Brain microvascular endothelial cell (primary cell): ENCODE results near the gene CCDC40.

Source experiments
- DNase-seq: peaks from one replicate; pipeline ENCODE4 v3.0.0-alpha.2; 2020
- H3K27ac ChIP-seq: fragments of 250-450 bp; sonication (Bioruptor Pico); 2 replicates; pipeline ENCODE4 v1.5.1; 2020; ENCODE audit warnings: mild to moderate bottlenecking, moderate library complexity
- H3K27me3 ChIP-seq: fragments of 250-450 bp; sonication (Bioruptor Pico); replicated peaks from 2 replicates; pipeline ENCODE4 v1.5.1; 2020; ENCODE audit warnings: mild to moderate bottlenecking
- H3K36me3 ChIP-seq: fragments of 250-450 bp; sonication (Bioruptor Pico); replicated peaks from 2 replicates; pipeline ENCODE4 v1.5.1; 2020; ENCODE audit warnings: mild to moderate bottlenecking
- H3K4me3 ChIP-seq: 2 replicates; pipeline ENCODE4 v1.5.1; 2011; ENCODE audit warnings: low read depth, mild to moderate bottlenecking, control low read depth, low read length, moderate library complexity
- CTCF ChIP-seq: IDR thresholded peaks from 2 replicates; pipeline ENCODE4 v1.5.1; 2011; ENCODE audit warnings: low read depth, mild to moderate bottlenecking, moderate library complexity, low read length, control low read depth, inconsistent platforms; ENCODE audit errors: missing control alignments
- in situ Hi-C: cut with HindIII; loops from 2 replicates; pipeline ENCODE4 v1.10.0; 2017; ENCODE audit warnings: low sequenced_read_pairs, low pct_ligation_motif_present

Gene CCDC40

GRCh38 chr17:80023481-80024205, 12.8 kb upstream of the CCDC40 start:
- H3K27ac ChIP-seq, result no peak overlapping the region
- no peak for DNase-seq
- H3K27me3 ChIP-seq, result no peaks in the 10 kb centered on the region
- no peak for TF ChIP-seq CTCF
- no peak overlapping the region for H3K4me3 ChIP-seq
- H3K36me3 ChIP-seq, result peaks cover 2% of the 10 kb centered on the region
- in situ Hi-C loops, result no loop called here

GRCh38 chr17:80024206-80024972, 12.1 kb upstream of the CCDC40 start:
- no peak overlapping the region for H3K4me3 ChIP-seq
- H3K27ac ChIP-seq, result no peak overlapping the region
- peaks cover 2% of the 10 kb centered on the region for H3K36me3 ChIP-seq
- TF ChIP-seq CTCF, result no peak
- no peak for DNase-seq
- no peaks in the 10 kb centered on the region for H3K27me3 ChIP-seq
- in situ Hi-C loops, result no loop called here

- H3K36me3 ChIP-seq, result peaks cover 2% of the 10 kb centered on the region
- DNase-seq, result no peak
- no peak overlapping the region for H3K4me3 ChIP-seq
- H3K27ac ChIP-seq, result no peak overlapping the region
- in situ Hi-C loops, result no loop called here
- no peak for TF ChIP-seq CTCF
- H3K27me3 ChIP-seq, result no peaks in the 10 kb centered on the region
Measured at GRCh38 chr17:80025140-80025539, 11.3 kb upstream of the CCDC40 start.

- H3K27ac ChIP-seq, result no peak overlapping the region
- in situ Hi-C loops, result no loop called here
- H3K4me3 ChIP-seq, result no peak overlapping the region
- H3K27me3 ChIP-seq, result no peaks in the 10 kb centered on the region
- no peak for DNase-seq
- peaks cover 2% of the 10 kb centered on the region for H3K36me3 ChIP-seq
- no peak for TF ChIP-seq CTCF
Measured at GRCh38 chr17:80025796-80026195, 10.6 kb upstream of the CCDC40 start.

- no peak for DNase-seq
- H3K27me3 ChIP-seq, result no peaks in the 10 kb centered on the region
- in situ Hi-C loops, result no loop called here
- peaks cover 2% of the 10 kb centered on the region for H3K36me3 ChIP-seq
- H3K4me3 ChIP-seq, result no peak overlapping the region
- TF ChIP-seq CTCF, result no peak
- no peak overlapping the region for H3K27ac ChIP-seq
Measured at GRCh38 chr17:80026359-80027042, 9.9 kb upstream of the CCDC40 start.
